GM18499 (cell line): ENCODE results near the gene ARG2.
"Not testable (repeated sequence)": the region's sequence is repeated elsewhere in the genome, so short reads cannot be mapped to it uniquely, and the experiment has no call there.

Experiments used
- ATAC-seq: cut with Tn5 transposase; IDR thresholded peaks from one replicate; pipeline ENCODE4 v1.9.1; 2021; ENCODE audit warnings: moderate number of reproducible peaks; ENCODE audit not compliant: insufficient read depth, unreplicated experiment

The ARG2 gene

GRCh38 chr14:67583711-67584644, 35.7 kb upstream of the ARG2 start:
- ATAC-seq, result no peak

- ATAC-seq, result no peak
Measured at GRCh38 chr14:67584978-67585377, 34.7 kb upstream of the ARG2 start.

GRCh38 chr14:67586369-67586768, 33.4 kb upstream of the ARG2 start:
- ATAC-seq, result no peak

DNA sequence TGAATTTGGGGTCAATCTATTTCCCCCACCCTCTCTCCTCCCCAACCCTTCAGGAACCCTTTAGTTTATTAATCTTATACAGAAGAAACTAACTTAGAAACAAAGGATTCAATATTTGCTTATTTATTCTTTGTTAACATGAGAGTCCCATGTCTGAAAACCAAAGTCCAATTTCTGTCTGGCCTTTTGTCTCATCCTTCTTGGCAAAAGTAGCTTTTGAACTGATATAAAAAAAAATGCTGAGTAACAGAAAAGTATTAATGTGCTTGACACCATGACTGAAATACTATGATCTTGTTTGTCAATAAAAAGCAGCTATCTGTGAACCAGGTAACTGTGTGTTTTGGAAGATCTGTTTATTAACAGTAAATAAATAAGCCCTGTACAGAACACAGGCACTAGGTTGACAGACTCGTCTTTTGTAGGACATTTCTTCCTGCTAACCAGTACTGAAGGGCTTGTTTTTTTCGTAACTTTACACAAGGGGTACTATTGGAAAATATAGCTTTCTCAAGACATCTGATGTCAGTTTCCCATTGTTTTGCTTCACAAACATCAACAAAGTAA, 30.4 kb upstream of the ARG2 start:
- ATAC-seq, result no peak

DNA sequence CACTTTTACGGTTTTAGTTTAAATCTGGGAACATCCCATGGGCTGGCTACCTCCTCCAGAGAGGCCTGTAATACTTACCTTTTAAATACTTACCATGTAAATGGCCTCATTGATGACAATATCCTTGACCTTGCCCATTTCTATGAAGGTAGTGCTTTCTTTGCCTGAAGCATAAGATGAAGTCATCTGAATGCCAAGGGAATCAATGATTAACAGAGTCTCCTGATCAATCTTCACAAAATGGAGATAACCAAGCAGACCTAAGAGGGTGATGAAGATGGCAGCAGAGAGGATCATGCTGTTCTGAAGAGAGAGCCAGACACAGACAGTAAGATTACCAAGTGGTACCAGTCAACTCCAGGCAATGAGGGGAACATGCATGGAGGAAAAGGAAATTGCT, 26.1 kb upstream of the ARG2 start:
- ATAC-seq, result not testable (repeated sequence)

DNA sequence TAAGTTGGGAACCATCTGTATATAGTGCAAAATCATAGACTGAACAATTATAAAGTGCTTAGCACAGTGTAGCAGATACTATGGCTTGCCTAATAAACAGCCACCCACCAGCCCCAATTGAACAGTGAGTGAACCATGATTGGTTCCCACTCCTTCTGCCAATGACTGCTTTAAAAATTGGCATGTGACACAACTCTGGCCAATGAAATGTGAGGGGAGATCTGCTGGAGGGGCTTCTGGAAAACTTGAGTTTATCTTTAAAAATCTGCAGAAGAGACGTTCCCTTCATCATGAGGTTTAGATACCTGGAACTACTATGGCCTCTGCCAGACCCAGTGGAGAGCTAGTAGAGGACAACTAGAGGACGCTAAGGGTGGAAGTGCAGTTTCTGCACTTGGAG, 24.3 kb upstream of the ARG2 start:
- no peak for ATAC-seq

DNA sequence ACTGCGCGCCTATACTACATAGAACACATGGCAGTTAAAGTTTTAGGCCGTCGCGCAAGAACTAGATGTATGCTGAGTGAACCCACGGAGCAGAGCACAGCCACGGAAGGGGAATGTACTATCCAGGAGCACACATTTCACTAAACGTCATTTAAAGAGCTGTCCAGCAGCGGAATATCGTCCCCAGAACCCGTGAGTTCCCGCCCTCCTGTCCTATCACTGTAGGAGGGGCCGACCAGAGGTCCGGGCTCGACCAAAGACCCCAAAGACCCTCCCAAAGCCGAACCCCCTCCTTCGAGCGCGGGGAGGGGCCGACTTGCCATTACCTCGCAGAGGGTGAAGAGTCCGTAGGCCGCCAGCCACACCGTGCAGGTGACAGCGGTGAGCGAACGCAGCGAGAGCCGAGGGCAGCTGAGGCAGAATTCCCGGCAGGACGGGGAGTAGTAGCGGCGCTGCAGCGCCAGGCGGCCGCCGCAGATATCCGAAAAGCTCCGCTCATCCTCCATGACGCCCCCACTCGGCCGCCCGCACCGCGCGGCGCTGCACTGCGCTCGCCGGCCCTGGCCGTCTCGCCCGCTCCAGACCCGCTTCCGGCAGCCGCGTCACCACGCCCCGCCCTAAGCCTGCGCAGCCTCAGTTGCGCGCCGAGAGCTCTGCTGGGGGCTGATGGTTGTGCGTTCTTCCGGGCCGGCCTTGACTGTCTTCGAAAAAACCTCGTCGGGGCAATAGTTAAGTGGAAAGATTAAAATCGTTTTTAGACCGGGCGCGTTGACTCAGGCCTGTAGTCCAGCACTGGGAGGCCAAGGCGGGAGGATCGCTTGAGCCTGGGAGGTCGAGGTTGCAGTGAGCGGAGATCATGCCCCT, 19.8 kb upstream of the ARG2 start, which contains the start of gene PIGH:
TSS of gene PIGH (minus strand) at position 571 of the 864 bp plus-strand sequence. CDS start at position 506, 65 bp downstream.
- ATAC-seq, result peak; percentile 67

- ATAC-seq, result not testable (repeated sequence)
Measured at GRCh38 chr14:67600562-67600974, 19.2 kb upstream of the ARG2 start.

DNA sequence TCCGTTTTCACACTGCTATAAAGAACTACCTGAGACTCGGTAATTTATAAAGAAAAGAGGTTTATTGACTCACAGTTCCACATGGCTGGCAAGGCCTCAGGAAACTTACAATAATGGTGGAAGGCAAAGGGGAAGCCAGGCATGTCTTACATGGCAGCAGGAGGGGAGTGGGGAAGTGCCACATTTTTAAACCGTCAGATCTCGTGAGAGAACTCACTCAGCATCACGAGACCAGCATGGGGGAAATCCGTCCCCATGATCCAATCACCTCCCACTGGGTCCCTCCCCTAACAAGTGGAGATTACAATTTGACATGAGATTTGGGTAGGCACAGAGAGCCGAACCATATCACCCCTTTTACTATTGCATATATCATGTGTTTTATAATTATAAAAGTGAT, 17.6 kb upstream of the ARG2 start:
- no peak for ATAC-seq

DNA sequence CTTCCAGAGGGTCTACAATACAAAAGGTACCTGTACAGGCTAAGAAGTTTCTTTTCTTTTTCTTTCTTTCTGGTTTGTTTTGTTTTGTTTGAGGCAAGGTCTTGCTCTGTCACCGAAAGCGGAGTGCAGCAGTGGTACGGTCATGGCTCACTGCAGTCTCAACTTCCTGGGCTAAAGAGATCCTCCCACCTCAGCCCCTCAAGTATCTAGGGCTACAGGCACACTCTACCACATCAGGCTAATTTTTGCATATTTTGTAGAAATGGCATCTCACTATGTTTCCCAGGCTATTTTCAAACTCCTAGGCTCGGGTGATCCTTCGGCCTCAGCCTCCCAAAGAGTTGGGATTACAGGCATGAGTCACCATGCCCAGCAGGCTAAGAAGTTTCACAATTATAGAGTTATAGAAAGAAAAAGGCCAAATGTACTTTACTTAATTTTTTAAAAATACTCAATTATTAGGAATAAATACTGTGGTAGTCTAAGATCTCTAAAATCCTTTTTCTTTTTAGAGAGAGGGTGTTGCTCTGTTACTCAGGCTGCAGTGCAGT, 16.6 kb upstream of the ARG2 start:
- peak; percentile 53 for ATAC-seq

- ATAC-seq, result no peak
Measured at GRCh38 chr14:67607646-67608045, 12.1 kb upstream of the ARG2 start.

DNA sequence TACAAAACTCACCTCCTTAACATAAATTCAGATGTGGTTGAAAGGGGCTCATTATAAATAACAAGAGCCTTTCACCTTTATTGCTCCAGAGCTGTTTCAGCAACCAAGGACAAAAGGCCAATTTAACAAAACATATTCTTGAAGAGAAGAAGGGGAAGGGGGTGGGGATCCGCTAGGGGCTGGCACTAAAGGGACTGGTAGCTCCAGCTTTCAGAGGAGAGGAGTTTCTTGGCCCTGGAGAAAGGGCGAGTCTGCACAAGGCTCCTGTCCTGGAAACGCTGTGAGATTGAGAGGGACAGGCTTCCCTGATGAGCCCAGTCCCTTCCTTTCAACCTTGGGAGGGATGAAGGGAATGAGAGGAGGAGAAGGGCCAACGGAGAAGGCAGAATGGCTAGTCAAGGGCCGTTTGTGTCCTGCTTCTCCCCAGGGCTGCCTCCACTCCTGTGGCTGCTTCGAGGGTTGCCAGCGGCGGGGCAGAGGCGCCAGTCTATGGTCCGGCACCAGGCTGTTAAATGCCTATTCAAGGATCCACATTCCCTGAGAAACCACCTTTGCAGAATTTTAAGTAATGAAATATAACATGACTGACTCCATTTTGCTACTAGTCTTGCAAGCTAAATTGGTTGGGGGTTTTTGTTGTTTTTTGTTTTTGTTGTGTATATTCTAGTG, 9.9 kb upstream of the ARG2 start:
- no peak for ATAC-seq

DNA sequence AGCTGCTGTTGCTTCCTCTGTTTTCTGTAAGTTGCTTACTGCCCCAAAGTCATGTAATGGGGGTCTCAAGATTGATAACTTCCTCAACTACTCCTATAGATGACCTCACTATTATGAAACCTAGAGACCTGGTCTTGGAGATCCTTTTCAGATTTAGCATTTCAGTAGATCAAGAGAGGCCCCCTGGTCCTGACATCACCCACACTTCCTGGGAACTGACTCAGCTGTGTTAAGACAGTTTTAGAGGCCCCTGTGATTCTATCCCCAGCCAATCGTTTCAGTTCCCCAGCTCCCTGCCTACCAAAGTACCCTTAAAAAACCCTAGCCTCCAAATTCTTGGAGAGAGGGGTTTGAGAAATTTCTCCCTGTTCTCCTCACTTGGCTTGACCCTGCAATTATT, 9.2 kb upstream of the ARG2 start:
- ATAC-seq, result no peak

- no peak for ATAC-seq
Measured at GRCh38 chr14:67618617-67619063, 1.1 kb upstream of the ARG2 start.

DNA sequence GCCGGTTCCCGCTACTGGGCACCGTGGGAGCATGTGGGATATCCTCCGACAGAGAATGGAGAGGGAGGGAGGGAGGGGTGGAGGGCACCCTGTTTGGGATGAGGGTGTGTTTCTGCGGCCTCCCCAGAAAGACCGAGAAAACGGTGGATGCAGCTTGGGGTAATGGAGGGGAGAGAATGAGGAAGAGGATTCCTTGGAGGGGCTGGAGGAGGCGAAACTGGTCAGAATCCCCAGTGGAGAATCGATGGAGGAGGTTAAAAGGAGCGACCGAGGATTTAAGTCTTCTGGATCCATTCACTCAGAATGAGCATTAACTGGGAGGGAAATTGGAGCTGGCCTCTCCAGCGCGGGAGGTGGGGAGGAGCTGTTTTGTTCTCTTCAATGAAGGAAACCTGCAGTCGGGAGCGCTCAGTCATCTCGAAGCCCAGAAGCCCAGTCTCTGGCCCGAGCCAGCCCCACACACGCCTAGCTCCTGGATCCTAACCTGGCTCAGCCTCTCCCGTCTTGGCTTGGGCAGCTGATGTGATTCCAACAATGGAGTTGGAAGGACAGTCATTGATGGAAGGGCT, 581 bp downstream of the ARG2 start:
- ATAC-seq, result no peak

DNA sequence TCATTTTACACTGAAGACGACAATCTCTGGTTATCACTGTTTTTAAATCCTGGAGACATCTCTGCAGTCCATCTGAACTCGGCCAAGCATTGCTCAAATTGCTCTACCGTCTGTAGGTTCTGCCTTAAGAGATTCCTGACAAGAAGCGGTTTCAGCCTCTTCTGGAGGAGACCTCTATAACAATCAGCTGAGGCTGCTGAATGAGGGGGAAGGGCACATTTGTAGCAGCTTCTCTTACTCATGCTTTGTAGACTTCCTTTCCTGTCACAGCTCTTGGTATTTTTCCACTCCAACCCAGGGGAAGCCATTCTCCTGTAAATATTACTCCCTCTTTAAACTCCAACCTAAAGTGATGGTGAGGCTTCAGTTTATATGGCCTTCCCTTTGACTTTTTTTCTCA, 3.0 kb downstream of the ARG2 start:
- ATAC-seq, result no peak

- no peak for ATAC-seq
Measured at GRCh38 chr14:67623114-67623513, 3.4 kb downstream of the ARG2 start.

GRCh38 chr14:67626131-67626530, 6.4 kb downstream of the ARG2 start:
- not testable (repeated sequence) for ATAC-seq

GRCh38 chr14:67627519-67627918, 7.8 kb downstream of the ARG2 start:
- no peak for ATAC-seq

DNA sequence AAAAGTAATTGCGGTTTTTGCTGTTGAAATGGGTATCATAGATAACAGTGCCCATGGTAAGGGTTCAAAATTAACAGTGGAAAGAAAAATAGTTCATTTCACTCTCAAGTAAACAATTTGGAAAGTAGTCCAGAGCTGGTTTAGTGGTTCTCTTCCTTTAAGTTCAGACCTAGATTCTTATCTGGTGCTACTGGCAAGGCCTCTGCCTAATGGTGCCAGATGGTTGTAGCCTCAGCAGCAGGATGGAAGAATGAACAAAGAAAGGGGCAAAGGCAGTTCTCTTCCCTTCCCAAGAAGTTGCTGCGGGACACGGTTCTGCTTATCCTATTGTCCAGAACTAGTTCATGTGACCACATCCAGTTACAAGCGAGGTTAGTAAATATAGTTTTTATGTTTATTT, 10.5 kb downstream of the ARG2 start:
- ATAC-seq, result no peak
